ENCODE measurements around the gene NOC3L. TPM values are rescaled to one million over a fixed set of nuclear protein-coding genes. Genes with fewer than 3 reads are reported as not detected.

The NOC3L gene
- total and polyA plus RNA-seq, 9 of the 15 experiments (the other 6 are each of a cell fraction or from before 2014, with no cell fraction given), result 23.8 to 57.6 (median 32.6) TPM

DNA sequence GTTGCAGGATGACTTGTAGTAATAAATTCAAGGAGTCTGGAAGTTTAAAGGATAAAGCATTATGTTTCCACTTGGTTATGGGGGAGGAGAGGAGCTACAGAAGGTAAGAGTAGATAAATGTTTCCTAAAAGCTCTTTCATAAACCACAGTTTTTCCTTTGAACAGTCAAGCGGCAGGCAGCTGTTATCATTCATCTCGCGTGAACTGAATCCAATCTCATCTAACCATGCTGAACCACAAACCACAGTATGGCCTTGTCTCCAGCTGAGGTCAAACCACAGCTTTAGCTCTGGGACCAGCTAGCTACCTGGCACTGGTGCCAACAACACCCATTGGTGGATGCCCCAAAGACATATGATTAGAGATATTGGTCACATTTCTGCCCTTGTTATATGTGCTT is 63.3 kb downstream of the NOC3L start (continued):
- peak; percentile 17; the same call in 1 of the 2 replicates for TF ChIP-seq NR2C1 (IDR thresholded peaks at IDR 0.05)
- TF ChIP-seq NR2C1 (tag; IDR thresholded peaks at IDR 0.05), result 0 out of 2 replicates have a peak, but pooled peaks have one; percentile 17
- peak; percentile 83 for TF ChIP-seq NFIC (IDR thresholded peaks at IDR 0.05)
- TF ChIP-seq FOXK1 (CRISPR knock-in tag; IDR thresholded peaks at IDR 0.05; ENCODE audit: borderline replicate concordance), result no peak
- TF ChIP-seq CTBP1 (IDR thresholded peaks at IDR 0.05; ENCODE audit: borderline replicate concordance), result peak; percentile 50; the same call in 1 of the 2 replicates
- peak; percentile 7 for TF ChIP-seq DACH1 (IDR thresholded peaks at IDR 0.05; ENCODE audit: partially characterized antibody)
- no peak for TF ChIP-seq MXD1 (CRISPR knock-in tag; IDR thresholded peaks at IDR 0.05; ENCODE audit: borderline replicate concordance, poor library complexity, severe bottlenecking)
- TF ChIP-seq ZNF316 (IDR thresholded peaks at IDR 0.05), result no peak
- TF ChIP-seq TCF7L2 (IDR thresholded peaks at IDR 0.05; ENCODE audit: low read depth, low read length), result peak; percentile 66; the same call in 1 of the 2 replicates
- peak; percentile 79 for TF ChIP-seq ZNF766 (CRISPR knock-in tag; conservative IDR thresholded peaks at IDR 0.05)
- TF ChIP-seq, protein P1, sequence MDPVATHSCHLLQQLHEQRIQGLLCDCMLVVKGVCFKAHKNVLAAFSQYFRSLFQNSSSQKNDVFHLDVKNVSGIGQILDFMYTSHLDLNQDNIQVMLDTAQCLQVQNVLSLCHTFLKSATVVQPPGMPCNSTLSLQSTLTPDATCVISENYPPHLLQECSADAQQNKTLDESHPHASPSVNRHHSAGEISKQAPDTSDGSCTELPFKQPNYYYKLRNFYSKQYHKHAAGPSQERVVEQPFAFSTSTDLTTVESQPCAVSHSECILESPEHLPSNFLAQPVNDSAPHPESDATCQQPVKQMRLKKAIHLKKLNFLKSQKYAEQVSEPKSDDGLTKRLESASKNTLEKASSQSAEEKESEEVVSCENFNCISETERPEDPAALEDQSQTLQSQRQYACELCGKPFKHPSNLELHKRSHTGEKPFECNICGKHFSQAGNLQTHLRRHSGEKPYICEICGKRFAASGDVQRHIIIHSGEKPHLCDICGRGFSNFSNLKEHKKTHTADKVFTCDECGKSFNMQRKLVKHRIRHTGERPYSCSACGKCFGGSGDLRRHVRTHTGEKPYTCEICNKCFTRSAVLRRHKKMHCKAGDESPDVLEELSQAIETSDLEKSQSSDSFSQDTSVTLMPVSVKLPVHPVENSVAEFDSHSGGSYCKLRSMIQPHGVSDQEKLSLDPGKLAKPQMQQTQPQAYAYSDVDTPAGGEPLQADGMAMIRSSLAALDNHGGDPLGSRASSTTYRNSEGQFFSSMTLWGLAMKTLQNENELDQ (CRISPR knock-in tag; IDR thresholded peaks at IDR 0.05; ENCODE audit: borderline replicate concordance), result no peak
- TF ChIP-seq KDM5B (IDR thresholded peaks at IDR 0.05; ENCODE audit: insufficient replicate concordance, low read depth, low read length), result no peak
- TF ChIP-seq POLR3A (IDR thresholded peaks at IDR 0.05; ENCODE audit: borderline replicate concordance, extremely low read depth, insufficient read depth, insufficient read length), result no peak
- no peak for TF ChIP-seq CAMTA2 (CRISPR knock-in tag; conservative IDR thresholded peaks at IDR 0.05)
- TF ChIP-seq HIVEP1 (CRISPR knock-in tag; IDR thresholded peaks at IDR 0.05), result no peak
- no peak for TF ChIP-seq ZNF583 (CRISPR knock-in tag; IDR thresholded peaks at IDR 0.05)
- TF ChIP-seq GABPB1 (CRISPR knock-in tag; IDR thresholded peaks at IDR 0.05), result no peak
- no peak for TF ChIP-seq E2F5 (CRISPR knock-in tag; IDR thresholded peaks at IDR 0.05)
- TF ChIP-seq ZEB2 (IDR thresholded peaks at IDR 0.05), result no peak
- TF ChIP-seq SLC30A9 (CRISPR knock-in tag; IDR thresholded peaks at IDR 0.05), result no peak
- no peak for TF ChIP-seq HOXB6 (CRISPR knock-in tag; IDR thresholded peaks at IDR 0.05; ENCODE audit: borderline replicate concordance)
- TF ChIP-seq NCOA2 (IDR thresholded peaks at IDR 0.05; ENCODE audit: partially characterized antibody in 2 of 2), result peak; percentile 58 to 69
- TF ChIP-seq, protein P2, sequence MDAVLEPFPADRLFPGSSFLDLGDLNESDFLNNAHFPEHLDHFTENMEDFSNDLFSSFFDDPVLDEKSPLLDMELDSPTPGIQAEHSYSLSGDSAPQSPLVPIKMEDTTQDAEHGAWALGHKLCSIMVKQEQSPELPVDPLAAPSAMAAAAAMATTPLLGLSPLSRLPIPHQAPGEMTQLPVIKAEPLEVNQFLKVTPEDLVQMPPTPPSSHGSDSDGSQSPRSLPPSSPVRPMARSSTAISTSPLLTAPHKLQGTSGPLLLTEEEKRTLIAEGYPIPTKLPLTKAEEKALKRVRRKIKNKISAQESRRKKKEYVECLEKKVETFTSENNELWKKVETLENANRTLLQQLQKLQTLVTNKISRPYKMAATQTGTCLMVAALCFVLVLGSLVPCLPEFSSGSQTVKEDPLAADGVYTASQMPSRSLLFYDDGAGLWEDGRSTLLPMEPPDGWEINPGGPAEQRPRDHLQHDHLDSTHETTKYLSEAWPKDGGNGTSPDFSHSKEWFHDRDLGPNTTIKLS (IDR thresholded peaks at IDR 0.05; ENCODE audit: borderline replicate concordance, low read depth), result no peak
- TF ChIP-seq, protein P3, sequence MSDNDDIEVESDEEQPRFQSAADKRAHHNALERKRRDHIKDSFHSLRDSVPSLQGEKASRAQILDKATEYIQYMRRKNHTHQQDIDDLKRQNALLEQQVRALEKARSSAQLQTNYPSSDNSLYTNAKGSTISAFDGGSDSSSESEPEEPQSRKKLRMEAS (CRISPR knock-in tag; IDR thresholded peaks at IDR 0.05), result no peak
- peak; percentile 68; the same call in 1 of the 2 replicates for TF ChIP-seq NBN (IDR thresholded peaks at IDR 0.05; ENCODE audit: low read depth)
- TF ChIP-seq HSF4 (CRISPR knock-in tag; IDR thresholded peaks at IDR 0.05; ENCODE audit: borderline replicate concordance), result no peak
